DOHH2 (cell line): ENCODE measurements around the gene USP48.

Experiments
- CTCF ChIP-seq: fragments of 200-600 bp; sonication (generic); IDR thresholded peaks from one replicate; pipeline ENCODE4 v1.5.1; 2014; ENCODE audit warnings: antibody characterized with exemption, mild to moderate bottlenecking, low read depth, low read length; ENCODE audit not compliant: poor library complexity, severe bottlenecking
- EZH2phosphoT487 ChIP-seq: fragments of 200-600 bp; sonication (generic); IDR thresholded peaks from 2 replicates; pipeline ENCODE4 v1.6.1; 2017; ENCODE audit warnings: borderline replicate concordance, mild to moderate bottlenecking, antibody characterized with exemption, low read length, moderate library complexity, mixed read lengths

- no peak for TF ChIP-seq CTCF
- no peak for TF ChIP-seq EZH2phosphoT487
Observed at GRCh38 chr1:21680381-21680780, 102.6 kb downstream of the USP48 start.
